Ishikawa (cell line): ENCODE data around the gene U2AF2.

Experiments used
- CEBPB ChIP-seq: IDR thresholded peaks from 2 replicates; pipeline ENCODE4 v1.6.1; 2012
- CREB1 ChIP-seq: IDR thresholded peaks from 2 replicates; pipeline ENCODE4 v1.6.1; 2012; ENCODE audit warnings: low read depth
- EGR1 ChIP-seq: IDR thresholded peaks from 2 replicates; pipeline ENCODE4 v1.6.1; 2012
- EP300 ChIP-seq: IDR thresholded peaks from 2 replicates; pipeline ENCODE4 v1.6.1; 2012; ENCODE audit warnings: borderline replicate concordance
- FOXM1 ChIP-seq: IDR thresholded peaks from 2 replicates; pipeline ENCODE4 v1.6.1; 2012; ENCODE audit warnings: low read depth, borderline replicate concordance
- NFIC ChIP-seq: IDR thresholded peaks from 2 replicates; pipeline ENCODE4 v1.6.1; 2012
- RAD21 ChIP-seq: IDR thresholded peaks from 2 replicates; pipeline ENCODE4 v1.6.1; 2012; ENCODE audit warnings: low read depth
- TAF1 ChIP-seq: IDR thresholded peaks from 2 replicates; pipeline ENCODE4 v1.6.1; 2012; ENCODE audit warnings: low read depth, mild to moderate bottlenecking
- TCF12 ChIP-seq: IDR thresholded peaks from 2 replicates; pipeline ENCODE4 v1.6.1; 2012; ENCODE audit warnings: low read depth
- TEAD4 ChIP-seq: IDR thresholded peaks from 2 replicates; pipeline ENCODE4 v1.6.1; 2012
- YY1 ChIP-seq: IDR thresholded peaks from 2 replicates; pipeline ENCODE4 v1.6.1; 2012; ENCODE audit warnings: low read depth
- ZBTB7A ChIP-seq: IDR thresholded peaks from 2 replicates; pipeline ENCODE4 v1.6.1; 2012; ENCODE audit warnings: low read depth
- TF ChIP-seq, protein P1 (sequence below): IDR thresholded peaks from 2 replicates; pipeline ENCODE4 v1.6.1; 2012
- TF ChIP-seq, protein P2 (sequence below): IDR thresholded peaks from 2 replicates; pipeline ENCODE4 v1.6.1; 2012
- TF ChIP-seq, protein P3 (sequence below): IDR thresholded peaks from 2 replicates; pipeline ENCODE4 v1.6.1; 2012; ENCODE audit warnings: low read depth, mild to moderate bottlenecking

U2AF2 gene

DNA sequence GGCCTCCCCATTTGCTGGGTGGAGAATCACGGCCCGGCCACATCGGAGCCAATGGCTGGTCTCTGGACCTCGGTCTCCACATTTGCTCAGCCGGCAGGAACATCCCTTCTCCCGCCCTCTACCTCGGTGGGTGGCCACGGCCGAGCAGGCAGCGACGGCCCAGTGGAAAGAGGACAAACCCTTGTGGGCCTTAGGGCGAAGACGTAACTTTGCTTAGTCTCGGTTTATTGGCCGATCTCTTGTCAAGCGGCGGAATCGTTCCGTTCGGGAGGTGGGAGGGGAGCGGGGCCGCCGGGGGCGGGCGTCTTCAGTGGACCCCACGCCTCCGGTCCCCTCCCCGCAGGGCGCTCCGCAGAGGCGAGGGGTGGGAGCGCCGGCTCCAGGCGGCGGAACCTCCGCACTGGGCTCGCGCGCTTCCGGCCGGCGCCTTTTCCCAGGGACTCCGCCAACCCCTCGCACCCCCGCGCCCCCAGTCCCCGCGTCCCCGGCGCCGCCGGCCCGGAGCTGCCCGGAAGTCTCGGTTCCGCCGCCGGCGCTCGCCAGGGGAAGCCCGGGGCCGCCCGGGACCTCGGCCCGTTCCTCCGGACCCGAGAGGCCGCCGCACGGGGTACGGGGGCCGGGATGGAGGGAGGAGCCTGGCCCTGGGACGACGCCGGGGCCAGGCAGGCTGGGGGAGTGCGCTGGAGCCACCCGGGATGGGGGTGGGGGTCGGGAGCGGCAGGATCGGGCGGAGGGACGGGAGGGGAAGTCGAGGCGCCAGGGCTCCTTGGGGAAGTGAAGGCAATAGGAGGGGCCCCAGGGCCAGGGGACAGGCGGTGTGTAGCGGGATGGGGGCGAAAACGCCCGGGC is 14.0 kb upstream of the U2AF2 start, which contains the start of gene ZNF580:
ZNF580 (plus strand) TSS at position 426 of the 849 bp plus-strand sequence. CDS start 1,507 bp downstream, outside the sequence.
- TF ChIP-seq, protein P1, sequence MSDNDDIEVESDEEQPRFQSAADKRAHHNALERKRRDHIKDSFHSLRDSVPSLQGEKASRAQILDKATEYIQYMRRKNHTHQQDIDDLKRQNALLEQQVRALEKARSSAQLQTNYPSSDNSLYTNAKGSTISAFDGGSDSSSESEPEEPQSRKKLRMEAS: peak; percentile 44; the same call in 1 of the 2 replicates
- TF ChIP-seq TAF1 (peak; percentile 70), TEAD4 (no peak), EGR1 (0 out of 2 replicates have a peak, but pooled peaks have one; percentile 3), ZBTB7A (peak; percentile 83)

DNA sequence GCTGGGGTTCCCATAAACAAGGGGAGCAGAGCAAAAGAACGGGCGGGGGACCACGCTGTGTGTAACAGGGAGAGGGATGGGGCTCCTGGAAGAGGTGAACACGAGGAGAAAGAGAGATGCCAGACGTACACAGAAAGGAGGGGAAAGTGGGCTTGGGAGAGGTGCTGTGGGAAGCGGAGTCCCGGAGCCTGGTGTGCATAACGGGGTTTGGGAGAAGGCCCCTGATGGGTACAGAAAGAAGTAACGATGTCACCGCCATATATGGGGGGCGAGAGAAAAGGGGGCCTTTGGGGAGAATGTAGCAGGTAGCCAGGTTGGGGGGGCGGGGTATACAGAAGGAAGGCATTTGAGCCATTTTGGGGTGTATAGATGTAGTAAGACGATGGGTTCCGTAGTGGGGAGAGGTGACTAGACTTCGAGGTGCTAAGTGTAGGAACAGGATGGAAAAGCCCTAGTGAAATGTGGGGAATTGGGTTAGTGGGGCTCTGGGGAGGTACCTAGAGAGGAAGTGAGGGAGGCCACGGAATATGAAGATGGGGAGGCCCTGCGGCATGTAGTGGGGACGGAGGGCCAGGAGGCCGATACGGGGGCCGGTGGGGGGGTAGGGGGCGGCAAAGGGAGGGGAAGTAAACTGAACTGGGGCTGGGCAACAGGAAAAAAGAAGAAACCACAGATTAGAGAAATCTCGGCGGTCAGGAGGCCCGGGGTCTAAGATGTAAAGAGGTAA is 13.2 kb upstream of the U2AF2 start:
- no peak for TF ChIP-seq CEBPB
- TF ChIP-seq CREB1: no peak
- TF ChIP-seq, protein P1: peak; percentile 45

DNA sequence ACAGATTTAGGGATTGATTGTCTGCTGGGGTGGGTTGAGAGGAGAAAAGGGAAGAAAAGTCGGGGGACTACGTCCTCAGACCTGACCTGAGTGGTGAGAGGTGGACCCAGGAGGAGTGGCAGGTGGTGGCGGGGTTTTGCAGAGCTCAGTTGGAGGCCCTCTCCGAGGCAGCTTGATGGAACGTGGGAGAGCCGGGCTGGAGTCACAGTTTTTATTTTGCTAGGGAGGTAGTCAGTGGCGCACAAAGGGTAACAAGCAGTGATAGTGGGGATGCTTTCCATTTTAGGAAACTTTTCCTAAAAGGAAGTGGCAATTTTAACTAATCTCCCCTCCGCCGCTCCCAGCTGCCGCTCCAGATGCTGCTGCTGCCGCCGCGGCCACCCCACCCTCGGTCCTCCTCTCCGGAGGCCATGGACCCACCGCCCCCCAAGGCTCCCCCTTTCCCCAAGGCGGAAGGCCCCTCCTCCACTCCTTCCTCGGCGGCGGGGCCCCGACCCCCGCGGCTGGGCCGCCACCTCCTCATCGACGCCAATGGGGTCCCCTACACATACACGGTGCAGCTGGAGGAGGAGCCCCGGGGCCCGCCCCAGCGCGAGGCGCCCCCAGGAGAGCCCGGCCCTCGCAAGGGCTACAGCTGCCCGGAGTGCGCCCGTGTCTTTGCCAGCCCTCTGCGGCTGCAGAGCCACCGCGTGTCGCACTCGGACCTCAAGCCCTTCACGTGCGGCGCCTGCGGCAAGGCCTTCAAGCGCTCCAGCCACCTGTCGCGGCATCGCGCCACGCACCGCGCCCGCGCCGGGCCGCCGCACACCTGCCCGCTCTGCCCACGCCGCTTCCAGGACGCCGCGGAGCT is 12.5 kb upstream of the U2AF2 start:
- TF ChIP-seq, protein P1: peak; percentile 82; the same call in 1 of the 2 replicates
- no peak for TF ChIP-seq YY1
- peak; percentile 72 for TF ChIP-seq ZBTB7A

DNA sequence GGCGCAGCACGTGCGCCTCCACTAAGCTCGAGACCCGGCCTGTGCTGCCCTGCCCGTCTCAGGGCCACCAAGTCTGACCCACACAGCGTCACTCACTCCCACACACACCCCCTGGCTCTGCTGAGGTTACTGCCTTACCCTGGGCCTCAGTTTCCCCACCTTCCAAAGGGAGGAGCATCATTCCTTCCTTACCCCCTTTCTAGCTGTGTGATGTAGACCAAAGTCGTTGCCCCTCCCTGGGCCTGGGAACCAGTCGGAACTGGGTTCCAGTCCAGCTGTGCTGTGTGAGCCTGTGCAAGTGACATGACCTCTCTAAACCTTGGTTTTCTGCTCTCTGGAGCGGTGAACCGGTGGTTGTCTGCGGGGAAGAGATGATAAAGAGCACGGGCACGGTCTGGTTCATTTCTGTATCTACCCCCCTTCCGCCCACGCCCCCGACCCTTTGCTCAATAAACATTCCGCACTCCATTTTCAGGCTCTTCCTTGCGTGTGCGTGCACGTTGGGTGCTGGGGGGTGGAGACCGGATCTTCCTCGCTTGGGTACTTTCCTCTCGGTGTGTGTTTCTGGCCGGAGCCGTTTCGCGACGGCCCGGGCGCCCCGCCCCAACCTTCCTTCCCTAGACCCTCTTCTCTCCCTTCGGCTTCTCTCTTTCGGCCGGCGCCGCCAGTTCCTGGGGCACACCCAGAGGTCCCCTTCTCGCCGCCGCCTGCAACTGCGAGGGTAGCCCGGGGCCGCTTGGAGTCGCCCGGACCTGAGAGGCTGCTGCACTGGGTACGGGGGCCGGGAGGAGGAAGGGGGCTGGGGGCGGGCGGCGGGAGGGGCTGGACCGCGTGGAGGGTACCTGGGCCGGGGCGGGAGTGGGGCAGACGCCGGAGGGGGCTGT is 11.6 kb upstream of the U2AF2 start, which contains the start of gene ZNF581:
ZNF581 (plus strand) TSS at position 647 of the 884 bp plus-strand sequence. CDS start 923 bp downstream, outside the sequence.
- TF ChIP-seq RAD21: no peak
- TF ChIP-seq TCF12: peak; percentile 74
- TF ChIP-seq NFIC: peak; percentile 37
- TF ChIP-seq ZBTB7A: peak; percentile 84
- TF ChIP-seq CEBPB: peak; percentile 56; the same call in 1 of the 2 replicates
- TF ChIP-seq, protein P2, sequence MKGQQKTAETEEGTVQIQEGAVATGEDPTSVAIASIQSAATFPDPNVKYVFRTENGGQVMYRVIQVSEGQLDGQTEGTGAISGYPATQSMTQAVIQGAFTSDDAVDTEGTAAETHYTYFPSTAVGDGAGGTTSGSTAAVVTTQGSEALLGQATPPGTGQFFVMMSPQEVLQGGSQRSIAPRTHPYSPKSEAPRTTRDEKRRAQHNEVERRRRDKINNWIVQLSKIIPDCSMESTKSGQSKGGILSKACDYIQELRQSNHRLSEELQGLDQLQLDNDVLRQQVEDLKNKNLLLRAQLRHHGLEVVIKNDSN: peak; percentile 38
- TF ChIP-seq, protein P3, sequence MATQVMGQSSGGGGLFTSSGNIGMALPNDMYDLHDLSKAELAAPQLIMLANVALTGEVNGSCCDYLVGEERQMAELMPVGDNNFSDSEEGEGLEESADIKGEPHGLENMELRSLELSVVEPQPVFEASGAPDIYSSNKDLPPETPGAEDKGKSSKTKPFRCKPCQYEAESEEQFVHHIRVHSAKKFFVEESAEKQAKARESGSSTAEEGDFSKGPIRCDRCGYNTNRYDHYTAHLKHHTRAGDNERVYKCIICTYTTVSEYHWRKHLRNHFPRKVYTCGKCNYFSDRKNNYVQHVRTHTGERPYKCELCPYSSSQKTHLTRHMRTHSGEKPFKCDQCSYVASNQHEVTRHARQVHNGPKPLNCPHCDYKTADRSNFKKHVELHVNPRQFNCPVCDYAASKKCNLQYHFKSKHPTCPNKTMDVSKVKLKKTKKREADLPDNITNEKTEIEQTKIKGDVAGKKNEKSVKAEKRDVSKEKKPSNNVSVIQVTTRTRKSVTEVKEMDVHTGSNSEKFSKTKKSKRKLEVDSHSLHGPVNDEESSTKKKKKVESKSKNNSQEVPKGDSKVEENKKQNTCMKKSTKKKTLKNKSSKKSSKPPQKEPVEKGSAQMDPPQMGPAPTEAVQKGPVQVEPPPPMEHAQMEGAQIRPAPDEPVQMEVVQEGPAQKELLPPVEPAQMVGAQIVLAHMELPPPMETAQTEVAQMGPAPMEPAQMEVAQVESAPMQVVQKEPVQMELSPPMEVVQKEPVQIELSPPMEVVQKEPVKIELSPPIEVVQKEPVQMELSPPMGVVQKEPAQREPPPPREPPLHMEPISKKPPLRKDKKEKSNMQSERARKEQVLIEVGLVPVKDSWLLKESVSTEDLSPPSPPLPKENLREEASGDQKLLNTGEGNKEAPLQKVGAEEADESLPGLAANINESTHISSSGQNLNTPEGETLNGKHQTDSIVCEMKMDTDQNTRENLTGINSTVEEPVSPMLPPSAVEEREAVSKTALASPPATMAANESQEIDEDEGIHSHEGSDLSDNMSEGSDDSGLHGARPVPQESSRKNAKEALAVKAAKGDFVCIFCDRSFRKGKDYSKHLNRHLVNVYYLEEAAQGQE: no peak
- TF ChIP-seq FOXM1: no peak
- TF ChIP-seq YY1: peak; percentile 64; the same call in 1 of the 2 replicates
- no peak; the same call in 1 of the 2 replicates for TF ChIP-seq EP300
- 0 out of 2 replicates have a peak, but pooled peaks have one; percentile 23 for TF ChIP-seq CREB1
- TF ChIP-seq TEAD4: no peak; the same call in 1 of the 2 replicates
- TF ChIP-seq EGR1: peak; percentile 56; the same call in 1 of the 2 replicates
- TF ChIP-seq, protein P1: peak; percentile 76
- peak; percentile 94 for TF ChIP-seq TAF1

DNA sequence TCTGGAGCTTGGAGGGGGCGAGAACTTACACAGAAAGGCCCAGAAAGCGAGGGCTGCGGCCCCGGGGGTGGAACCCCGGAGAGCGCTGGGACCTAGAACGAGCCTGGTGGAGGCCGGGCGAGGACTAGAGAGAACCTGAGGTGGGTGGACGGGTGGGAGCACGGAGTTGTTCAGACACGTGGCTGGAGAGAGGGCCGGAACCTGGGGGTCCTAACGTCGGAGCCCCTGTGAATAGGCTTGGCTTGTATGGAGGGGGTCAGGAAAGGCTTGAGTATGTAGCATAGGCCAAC is 11.0 kb upstream of the U2AF2 start:
- TF ChIP-seq, protein P3: no peak
- no peak for TF ChIP-seq CEBPB
- TF ChIP-seq, protein P1: no peak
- TF ChIP-seq EGR1: no peak
- no peak for TF ChIP-seq YY1
- no peak for TF ChIP-seq NFIC
